DMS53 treated with DMSO at 0.1 percent for 48 hours (cell line): ENCODE measurements around the gene SYNE1.
"Not testable (repeated sequence)": the region's sequence is repeated elsewhere in the genome, so short reads cannot be mapped to it uniquely, and the experiment has no call there.

Source experiments
- DNase-seq: peaks from one replicate; lab custom pipeline; 2025; ENCODE audit not compliant: unreplicated experiment; lab: John Stamatoyannopoulos, UW

SYNE1 gene

DNA sequence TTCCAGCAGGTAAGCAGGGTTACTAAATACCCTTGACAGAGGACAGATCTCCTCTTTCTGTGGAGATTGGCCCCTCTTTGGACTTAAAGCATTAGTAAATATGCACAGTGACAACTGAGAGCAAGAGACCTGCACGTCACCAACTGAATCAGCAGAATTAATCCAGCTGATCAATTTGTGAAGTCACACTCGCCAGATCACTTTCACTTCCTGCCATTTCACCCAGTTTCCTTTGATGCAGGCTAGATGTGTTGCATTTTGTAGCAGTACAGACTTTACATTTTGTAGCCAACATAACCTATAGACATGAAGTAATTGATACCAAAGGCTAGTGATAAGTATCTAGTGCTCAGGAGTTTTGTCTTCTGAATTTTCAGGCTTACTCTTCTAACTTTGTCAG lies 11.9 kb downstream of the SYNE1 start:
- no peak for DNase-seq

DNA sequence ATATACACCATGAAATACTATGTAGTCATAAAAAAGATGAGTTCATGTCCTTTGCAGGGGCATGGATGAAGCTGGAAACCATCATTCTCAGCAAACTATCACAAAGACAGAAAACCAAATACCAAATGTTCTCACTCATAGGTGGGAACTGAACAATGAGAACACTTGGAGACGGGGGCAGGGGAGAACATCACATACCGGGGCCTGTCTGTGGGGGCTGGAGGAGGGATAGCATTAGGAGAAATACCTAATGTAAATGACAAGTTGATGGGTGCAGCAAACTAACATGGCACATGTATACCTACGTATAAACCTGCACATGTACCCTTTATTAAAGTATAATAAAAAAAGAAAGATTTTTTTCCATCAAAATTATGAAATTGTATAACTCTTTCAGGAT lies 22.4 kb downstream of the SYNE1 start:
- DNase-seq, result not testable (repeated sequence)

DNA sequence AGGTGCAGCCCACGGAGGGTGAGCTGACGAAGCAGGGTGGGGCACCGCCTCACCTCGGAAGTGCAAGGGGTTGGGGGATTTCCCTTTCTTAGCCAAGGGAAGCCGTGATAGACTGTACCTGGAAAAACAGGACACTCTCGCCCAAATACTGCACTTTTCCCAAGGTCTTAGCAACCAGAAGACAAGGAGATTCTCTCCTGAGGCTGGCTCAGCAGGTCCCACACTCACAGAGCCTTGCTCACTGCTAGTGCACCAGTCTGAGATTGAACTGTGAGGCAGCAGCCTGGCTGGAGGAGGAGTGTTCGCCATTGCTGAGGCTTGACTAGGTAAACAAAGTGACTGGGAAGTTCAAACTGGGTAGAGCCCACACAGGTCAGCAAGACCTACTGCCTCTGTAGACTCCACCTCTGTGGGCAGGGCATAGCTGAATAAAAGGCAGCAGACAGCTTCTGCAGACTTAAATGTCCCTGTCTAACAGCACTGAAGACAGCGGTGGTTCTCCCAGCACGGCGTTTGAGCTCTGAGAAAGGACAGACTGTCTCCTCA lies 28.0 kb downstream of the SYNE1 start:
- DNase-seq, result no peak

DNA sequence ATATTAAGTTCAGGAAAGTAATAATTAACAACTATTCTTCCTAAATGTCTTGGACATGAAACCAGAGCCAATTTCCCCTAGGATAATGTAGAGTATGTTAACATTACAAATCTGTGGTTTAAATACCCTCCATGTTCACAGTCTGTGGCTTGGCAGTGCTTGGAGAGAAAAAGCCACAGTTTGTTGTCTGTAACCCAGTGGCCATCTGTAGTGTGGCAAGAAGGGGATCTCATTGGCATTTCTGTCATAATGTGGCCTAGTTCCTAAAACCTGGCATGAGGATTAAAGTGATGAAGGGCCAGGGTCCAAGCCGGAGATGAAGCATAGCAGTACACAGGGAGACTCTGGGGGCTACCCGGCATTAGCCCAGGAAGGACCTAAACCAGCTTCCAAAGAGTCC lies 31.2 kb downstream of the SYNE1 start:
- DNase-seq, result no peak

DNA sequence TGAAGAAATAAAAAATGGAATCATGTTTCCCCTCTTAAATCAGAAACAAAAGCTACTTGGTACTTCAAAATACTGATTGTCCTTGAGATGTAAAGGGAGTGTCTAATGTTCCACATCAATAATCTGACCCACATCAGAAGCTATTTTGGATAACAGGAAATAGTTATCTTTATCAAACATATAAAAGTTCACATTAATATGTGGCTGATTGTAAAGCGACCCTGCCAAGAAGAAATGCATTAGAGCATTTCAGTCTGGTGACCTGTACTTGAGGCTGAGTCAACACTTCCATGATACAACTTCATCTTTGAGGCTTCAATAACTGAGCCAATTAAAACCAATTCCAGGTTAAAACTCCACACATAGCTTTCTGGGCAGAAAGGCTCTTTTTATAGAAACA lies 31.8 kb downstream of the SYNE1 start:
- DNase-seq, result no peak

DNA sequence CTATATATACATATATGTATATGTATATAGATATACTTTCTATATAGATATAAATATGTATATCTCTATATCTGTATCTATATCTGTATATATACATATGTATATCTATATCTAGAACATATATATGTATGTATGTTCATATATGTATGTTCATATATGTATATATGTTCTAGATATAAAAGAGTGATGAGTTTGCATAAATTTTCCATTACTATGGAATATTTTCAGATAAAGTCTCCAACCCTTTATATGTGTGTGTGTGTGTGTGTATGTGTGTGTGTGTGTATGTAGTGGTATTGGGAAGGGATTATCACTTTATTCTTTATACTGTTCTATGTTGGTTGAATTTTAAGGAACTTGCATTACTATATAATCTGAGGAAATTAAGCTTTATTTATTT lies 33.3 kb downstream of the SYNE1 start:
- DNase-seq, result no peak

DNA sequence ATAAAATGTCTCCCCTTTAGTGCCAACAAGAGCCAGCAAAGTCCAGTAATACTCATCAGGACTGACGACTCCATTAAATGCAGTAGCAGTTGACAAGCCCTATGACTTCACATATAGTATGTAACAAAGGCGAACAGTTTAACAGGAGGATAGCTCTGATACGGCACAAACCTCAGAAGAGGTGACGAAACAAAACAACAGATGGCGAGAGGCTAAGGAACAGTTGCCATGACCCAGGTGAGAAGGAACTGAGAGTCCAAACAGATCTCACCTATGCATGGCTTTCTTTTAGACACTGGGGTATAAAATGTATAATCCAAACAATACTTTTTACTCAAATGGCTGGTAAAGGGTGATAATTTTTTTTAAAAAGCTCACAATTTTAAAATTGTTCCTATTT lies 37.1 kb downstream of the SYNE1 start:
- DNase-seq, result no peak

DNA sequence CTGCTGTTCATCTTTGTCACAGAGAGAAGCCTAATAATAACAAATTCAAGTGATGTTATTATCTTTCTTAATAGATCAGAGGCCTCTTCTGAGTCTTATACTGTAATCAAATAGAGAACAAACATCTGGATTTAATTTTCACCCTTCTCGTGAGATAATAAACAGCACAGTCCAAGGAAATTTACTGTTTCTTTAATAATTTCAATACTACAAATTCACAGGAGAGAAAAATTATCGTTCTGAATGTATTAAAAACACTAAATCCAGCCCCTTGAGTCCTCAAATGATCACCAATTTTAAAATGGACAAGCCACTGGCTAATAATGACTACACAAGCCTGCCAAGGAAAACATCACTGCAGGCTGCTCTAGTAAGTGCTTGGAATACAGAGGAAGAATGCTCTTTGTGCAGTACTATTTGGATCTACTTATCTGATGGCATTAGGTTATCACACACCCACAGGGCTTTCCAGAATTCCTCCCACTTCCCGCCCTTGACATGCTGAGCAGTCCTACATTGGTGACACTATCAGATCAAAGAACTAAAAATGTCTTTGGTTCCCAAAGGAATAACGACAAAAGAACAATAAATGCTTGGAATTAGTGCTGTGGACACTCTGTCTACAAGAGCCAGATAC lies 38.1 kb downstream of the SYNE1 start:
- no peak for DNase-seq

DNA sequence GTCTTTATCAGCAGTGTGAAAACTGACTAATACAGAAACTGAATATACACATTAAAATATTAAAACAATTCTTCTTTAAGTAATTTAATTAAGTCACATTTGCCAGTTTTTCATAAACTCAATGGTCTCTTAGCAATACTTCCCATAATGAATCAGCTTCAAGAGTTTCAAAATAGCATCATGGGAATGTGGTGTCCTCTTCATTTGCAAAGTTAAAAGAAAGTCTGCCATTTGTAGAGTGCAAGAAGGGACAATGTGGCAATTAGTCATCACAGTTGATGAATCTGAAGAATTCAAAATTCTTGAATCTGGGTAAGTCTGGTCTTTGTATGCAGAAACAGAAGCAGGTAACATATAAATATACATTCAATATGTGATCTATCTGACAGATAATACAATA lies 38.7 kb downstream of the SYNE1 start:
- no peak for DNase-seq

DNA sequence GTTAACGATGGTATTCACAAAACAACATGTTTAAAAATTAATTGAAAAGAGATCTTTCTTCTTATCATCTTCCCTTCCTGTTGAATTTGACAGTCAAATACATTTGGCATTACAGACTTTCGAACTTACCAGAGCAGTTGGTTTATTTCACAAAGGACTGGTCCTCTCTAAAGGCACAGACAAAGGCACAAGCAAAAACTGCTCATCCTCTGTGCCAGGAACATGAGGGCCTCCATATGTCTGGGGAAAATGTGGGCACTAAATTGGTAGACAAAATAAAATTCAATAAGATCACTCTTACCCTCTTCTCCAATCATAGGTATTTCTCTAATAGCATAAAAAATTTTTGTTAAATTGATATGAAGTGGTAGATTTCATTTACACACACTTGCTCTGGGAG lies 40.4 kb downstream of the SYNE1 start:
- no peak for DNase-seq

DNA sequence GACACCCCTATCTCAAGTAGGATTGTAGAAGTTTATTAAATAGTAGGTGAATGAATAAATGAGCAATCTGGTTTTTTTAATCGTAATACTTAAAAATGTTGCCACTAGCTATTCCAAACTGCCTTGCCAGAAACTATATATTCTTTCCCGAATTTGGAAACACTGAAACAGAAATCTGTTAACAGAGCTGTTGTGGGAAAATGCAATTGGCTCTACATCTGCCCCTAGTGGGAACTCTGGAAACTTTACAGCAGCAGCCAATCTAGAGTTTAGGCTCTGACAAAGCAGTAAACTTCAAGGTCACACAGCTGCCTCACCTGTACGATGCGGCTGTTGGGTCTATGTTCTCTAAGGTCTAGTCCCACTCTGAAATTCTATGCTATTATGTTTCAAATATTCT lies 41.7 kb downstream of the SYNE1 start:
- no peak for DNase-seq

DNA sequence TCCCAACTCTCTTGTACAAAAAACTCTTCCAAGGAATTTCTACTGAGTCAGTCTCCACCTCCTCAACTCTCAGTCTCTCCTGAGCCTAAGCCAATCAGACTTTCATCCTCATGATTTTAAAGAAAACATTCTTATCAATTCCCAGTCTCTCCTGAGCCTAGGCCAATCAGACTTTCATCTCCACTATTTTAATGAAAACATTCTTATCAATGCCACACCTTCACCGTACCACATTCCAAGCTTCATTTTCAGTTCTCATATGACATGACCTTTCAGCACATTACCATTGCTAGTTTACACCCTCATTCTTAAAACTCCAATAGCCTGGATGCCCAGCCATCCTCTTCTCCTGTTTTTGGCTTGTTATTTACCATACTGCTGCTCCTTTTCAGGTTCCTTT lies 42.5 kb downstream of the SYNE1 start:
- no peak for DNase-seq

DNA sequence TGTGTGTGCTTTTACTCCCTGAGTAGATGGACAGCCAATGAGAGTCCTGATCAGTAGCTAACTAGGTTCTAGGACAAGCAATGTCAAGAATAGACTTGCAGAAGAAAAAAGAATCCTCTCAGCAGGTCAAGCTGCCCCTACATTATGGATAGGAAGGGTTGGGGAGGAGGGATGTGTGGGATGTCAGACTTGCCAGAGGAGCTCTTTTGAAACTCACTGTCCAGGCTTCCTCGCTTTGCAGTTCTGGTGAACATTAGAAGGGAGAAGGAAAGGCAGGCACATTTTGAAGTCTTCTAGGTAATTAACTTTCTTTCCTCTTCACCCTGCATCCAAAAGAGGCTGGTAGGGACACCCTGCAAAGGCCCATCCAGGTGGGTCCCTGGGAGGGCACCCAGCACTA lies 48.7 kb downstream of the SYNE1 start:
- no peak for DNase-seq

DNA sequence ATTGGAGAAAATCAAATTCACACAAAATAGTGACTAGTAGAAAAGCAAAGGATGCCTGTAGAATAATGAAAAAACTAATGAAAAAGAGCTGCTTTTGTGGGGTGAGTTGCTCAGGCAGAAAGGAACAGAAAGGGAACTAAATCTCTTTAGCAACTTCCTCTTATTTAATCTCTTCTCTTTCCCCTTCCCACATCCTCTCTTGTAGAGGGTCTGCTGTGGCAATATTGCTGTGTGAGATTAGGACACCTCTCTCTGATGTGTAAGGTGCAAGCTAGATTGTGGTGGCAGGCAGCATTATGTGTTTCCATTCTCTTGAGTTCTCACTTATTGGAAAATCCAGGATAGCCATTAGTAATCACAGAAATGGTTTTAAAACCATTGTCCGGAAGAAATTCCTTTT lies 49.7 kb downstream of the SYNE1 start:
- DNase-seq, result no peak

DNA sequence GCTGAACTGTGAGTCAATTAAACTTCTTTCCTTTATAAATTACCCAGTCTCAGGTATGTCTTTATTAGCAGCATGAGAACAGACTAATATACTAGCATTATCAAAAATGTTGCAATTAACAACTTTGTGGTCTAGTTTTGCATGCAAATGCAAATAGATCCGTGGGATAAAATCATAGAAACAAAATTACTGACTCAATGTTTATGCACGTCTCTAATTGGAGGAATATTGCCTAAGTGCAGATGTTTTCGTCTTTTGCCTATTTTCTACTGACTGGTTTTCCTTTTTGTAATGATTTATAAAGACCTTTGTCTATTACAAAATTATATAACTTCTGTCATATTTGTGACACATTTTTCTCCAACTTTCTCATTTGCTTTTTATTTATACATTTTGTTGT lies 51.9 kb downstream of the SYNE1 start:
- DNase-seq, result no peak

DNA sequence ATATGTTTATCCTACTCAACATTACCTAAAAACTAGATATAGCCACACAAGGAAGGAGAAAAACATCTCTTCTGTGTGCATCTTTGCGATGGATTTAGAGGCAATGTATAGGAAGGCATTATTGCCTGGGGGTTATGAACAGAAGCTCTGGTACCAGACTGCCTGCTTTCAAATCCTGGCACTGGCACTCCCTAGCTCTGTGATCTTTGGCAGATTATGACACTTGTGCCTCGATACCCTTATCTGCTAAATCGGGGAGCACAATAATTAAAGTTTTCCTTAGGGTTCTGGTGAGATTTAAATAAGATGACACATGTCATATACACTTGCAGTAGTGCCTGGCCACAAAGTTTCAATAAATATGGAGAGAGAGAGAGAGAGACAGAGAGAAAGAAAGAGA lies 53.3 kb downstream of the SYNE1 start:
- no peak for DNase-seq

DNA sequence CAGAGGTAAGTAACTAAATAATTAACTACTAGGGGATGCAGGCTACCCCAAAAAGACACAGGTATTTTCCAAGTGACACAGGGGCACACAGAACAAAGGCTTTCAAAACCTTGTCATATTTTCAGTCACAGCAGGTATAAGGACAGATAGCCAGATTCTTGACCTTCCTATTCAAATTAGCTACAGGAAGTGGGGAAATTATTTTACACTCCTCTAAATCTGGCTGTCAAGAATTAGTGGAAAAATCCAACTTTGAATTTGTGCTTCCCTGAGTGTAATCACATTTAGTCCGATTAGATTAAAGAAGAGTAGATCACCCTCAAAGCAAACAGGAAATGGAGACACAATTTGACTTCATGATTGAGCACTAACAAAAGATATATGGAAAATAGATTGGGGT lies 60.6 kb downstream of the SYNE1 start:
- DNase-seq, result no peak

DNA sequence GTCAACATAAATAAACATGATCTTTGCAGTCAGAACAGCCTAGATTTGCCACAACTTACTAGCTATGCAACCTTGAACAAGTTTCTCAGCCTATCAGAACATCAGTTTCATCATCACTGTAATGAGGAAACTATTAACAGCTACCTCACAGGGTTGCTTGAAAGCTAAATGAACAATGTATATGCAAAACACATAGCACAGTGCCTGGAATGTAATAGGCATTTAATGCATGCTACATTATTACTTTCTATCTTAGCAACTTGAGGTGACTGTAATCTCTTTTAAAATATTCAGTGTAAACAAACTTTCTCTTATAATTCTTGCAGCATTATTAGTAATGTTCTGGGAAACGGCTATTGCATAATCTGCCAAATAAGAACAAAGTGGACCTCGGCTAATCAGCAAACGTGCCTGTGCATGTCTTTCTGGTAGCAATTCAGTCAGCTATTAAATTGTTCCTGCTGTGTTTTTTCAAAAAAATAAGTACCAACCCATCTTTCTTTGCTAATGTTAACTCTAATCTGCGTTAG lies 61.5 kb downstream of the SYNE1 start:
- no peak for DNase-seq

DNA sequence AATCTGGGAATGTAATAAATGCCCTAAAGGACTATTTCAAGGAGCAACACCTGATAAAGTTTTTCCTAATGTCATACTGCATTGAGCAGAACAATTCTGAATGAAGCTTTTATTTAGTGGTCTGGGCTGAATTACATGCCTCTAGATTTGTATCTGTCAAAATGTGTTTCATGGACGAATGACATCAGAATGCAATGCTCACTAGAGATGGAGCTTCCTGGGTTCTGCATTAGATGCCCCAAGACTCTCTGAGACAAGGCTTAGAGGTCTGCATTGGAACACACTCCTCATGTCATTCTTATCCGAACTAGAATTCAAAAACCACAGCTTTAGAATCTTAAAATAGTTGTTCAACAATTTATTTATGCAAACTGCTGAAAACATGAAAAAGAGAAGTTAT lies 62.0 kb downstream of the SYNE1 start:
- no peak for DNase-seq

DNA sequence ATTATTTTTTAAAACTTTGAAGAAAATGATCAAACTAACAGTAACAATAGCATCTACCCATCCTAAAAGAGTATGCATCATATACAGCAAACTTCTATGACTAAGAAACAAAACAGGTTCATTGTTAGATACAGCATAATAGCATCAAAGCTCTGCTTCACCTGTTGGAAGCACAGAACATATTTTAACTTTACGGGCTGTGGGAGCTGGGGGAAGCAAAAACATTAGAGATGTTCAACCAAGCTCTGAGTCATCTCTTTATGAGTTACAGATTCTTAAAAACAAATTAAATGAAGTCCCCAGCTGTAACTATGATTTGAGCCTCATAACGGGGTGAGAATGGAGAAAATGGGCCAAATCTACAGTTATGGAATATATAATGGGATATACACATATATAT lies 63.4 kb downstream of the SYNE1 start:
- DNase-seq, result no peak

DNA sequence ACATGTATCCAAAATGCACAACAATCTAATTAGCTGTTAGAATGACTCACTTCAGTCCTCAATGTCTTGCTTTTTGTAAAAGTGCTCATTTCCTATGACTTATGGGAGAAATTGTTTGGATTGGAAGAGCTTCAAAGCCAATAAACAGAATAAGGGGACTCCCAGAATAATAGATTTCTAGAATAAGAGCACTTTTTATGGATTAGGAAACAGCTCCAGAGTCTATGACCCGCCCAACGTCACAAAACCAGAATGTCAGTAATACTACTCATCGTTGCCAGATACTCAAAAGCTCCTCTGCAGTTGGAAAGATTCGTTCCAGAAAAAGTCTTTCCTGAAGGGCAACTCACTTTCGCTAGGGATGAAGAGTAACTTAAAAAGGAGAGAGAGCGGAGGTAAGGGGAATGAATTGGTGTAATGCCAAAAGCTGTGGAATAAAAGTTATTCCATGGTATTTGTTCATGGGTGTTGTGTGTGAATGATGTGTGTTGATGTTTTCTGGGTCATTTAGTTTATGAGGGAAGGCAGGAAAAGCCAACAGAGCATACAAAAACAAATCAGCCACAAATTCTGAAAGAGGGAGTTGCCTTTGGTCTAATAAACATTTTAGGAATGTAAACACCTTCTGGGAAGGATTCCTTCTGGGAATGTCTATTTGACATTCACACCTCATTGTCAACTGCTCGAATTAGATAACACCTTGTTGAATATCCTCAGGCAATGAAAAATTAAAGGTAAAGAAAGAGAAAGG lies 64.6 kb downstream of the SYNE1 start:
- no peak for DNase-seq

DNA sequence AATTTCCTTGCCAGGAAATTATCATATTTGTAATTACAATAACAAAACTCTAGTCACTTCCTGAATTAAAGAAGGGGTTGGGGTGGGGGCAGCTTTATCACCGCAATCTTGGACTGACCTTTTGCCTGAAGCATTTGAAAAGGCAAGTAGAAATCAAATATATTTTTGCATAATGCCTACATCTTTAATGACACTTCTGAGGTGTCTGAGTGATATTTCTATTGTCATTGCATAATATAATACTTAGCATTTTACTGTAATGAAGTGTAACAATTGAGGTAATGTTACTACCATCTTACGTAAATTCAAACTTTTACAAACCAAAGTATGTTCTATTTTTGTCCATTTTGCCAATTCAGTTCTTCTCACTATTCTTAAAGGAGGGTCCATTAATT lies 65.2 kb downstream of the SYNE1 start:
- no peak for DNase-seq

DNA sequence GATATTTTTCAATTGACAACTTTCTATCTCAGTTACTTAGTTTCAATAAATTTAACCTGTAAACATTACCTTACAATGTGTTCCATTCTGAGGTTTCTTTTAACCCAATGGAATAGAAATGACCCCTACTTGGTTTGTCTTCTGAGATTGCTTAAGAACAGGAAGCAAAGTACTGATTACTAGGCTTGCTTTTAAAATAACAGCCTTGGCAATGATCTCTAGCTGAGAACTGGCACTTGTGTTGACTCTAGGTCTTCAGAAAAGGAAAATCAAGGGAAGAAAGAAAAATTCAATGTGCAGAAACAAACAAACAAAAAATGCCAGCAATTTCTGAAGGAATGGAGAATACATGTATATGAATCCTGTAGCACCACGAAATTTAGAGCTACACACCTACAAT lies 66.1 kb downstream of the SYNE1 start:
- DNase-seq, result no peak
